Osteocyte (in vitro differentiated cells): ENCODE data around the gene SH3D21. TPM values are rescaled to one million over a fixed set of nuclear protein-coding genes. Genes with fewer than 3 reads are reported as not detected.

ENCODE experiments used
- DNase-seq: peaks from one replicate; pipeline ENCODE4 v3.0.0; 2021; ENCODE audit warnings: mixed read lengths; ENCODE audit not compliant: unreplicated experiment; ENCODE audit errors: extremely low spot score
- H3K27ac Mint-ChIP-seq: one replicate; pipeline ENCODE4 v1.8.0; 2021; ENCODE audit warnings: mild to moderate bottlenecking, mixed read lengths; ENCODE audit not compliant: unreplicated experiment
- H3K27me3 Mint-ChIP-seq: one replicate; pipeline ENCODE4 v1.8.0; 2021; ENCODE audit warnings: mixed read lengths; ENCODE audit not compliant: unreplicated experiment
- H3K36me3 Mint-ChIP-seq: one replicate; pipeline ENCODE4 v1.8.0; 2021; ENCODE audit warnings: mixed read lengths; ENCODE audit not compliant: unreplicated experiment
- H3K4me1 Mint-ChIP-seq: one replicate; pipeline ENCODE4 v1.8.0; 2021; ENCODE audit warnings: mixed read lengths; ENCODE audit not compliant: unreplicated experiment
- H3K4me3 Mint-ChIP-seq: one replicate; pipeline ENCODE4 v1.8.0; 2021; ENCODE audit warnings: mild to moderate bottlenecking, moderate library complexity, mixed read lengths; ENCODE audit not compliant: unreplicated experiment
- H3K9me3 Mint-ChIP-seq: one replicate; pipeline ENCODE4 v1.8.0; 2021; ENCODE audit warnings: mixed read lengths; ENCODE audit not compliant: unreplicated experiment
- CTCF ChIP-seq: fragments of 200-600 bp; sonication (generic); IDR thresholded peaks from 2 replicates; pipeline ENCODE4 v1.5.0; 2021; ENCODE audit warnings: antibody characterized with exemption, mild to moderate bottlenecking, moderate library complexity
- total RNA-seq: library from RNA; stranded (reverse); gene quantifications from 2 replicates; pipeline ENCODE4 v1.2.1, GENCODE V29; 2021

The SH3D21 gene
- total RNA-seq, 1 donor from 2014 or later, result 6.4 TPM

GRCh38 chr1:36369061-36369861 is 63.1 kb downstream of the SH3D21 start:
- peak overlapping the region; percentile 64 for H3K27ac Mint-ChIP-seq
- H3K27me3 Mint-ChIP-seq, result no peaks in the 10 kb centered on the region
- peak; percentile 92 for DNase-seq
- TF ChIP-seq CTCF, result peak; percentile 92
- H3K9me3 Mint-ChIP-seq, result no peaks in the 10 kb centered on the region
- peaks cover 54% of the 10 kb centered on the region for H3K4me1 Mint-ChIP-seq
- H3K36me3 Mint-ChIP-seq, result peaks cover 6% of the 10 kb centered on the region
- H3K4me3 Mint-ChIP-seq, result no peak overlapping the region

Other genes starting within 250 kb of the SH3D21 start
- 0.39 and 0.70 TPM in 2 replicates for gene TEKT2, start 222.3 kb upstream of the SH3D21 start, total RNA-seq
- gene ADPRS, start 217.5 kb upstream of the SH3D21 start, total RNA-seq, result 19.7 and 24.4 TPM in 2 replicates
- 8.2 and 10.1 TPM in 2 replicates for gene COL8A2, start 181.1 kb upstream of the SH3D21 start, total RNA-seq
- 68.9 and 72.4 TPM in 2 replicates for gene TRAPPC3, start 156.9 kb upstream of the SH3D21 start, total RNA-seq
- gene MAP7D1, start 150.2 kb upstream of the SH3D21 start, total RNA-seq, result 157 and 163 TPM in 2 replicates
- gene THRAP3, start 81.9 kb upstream of the SH3D21 start, total RNA-seq, result 117 and 118 TPM in 2 replicates
- gene EVA1B, start 17.3 kb downstream of the SH3D21 start, total RNA-seq, result 113 and 115 TPM in 2 replicates
- gene STK40, start 79.6 kb downstream of the SH3D21 start, total RNA-seq, result 42.0 and 45.0 TPM in 2 replicates
- gene LSM10, start 91.5 kb downstream of the SH3D21 start, total RNA-seq, result 46.5 and 48.2 TPM in 2 replicates
- 5.0 and 7.1 TPM in 2 replicates for gene OSCP1, start 144.1 kb downstream of the SH3D21 start, total RNA-seq
- 59.0 and 64.4 TPM in 2 replicates for gene MRPS15, start 158.0 kb downstream of the SH3D21 start, total RNA-seq
- gene CSF3R, start 176.5 kb downstream of the SH3D21 start, total RNA-seq, result not detected in 2 replicates